HG03045 (cell line): ENCODE data around the gene ZMYND8.
"Not testable (repeated sequence)": the region's sequence is repeated elsewhere in the genome, so short reads cannot be mapped to it uniquely, and the experiment has no call there.

ENCODE experiments used
- ATAC-seq: cut with Tn5 transposase; IDR thresholded peaks from one replicate; pipeline ENCODE4 v1.9.1; 2021; ENCODE audit warnings: mild to moderate bottlenecking, moderate library complexity; ENCODE audit not compliant: unreplicated experiment

Gene ZMYND8

DNA sequence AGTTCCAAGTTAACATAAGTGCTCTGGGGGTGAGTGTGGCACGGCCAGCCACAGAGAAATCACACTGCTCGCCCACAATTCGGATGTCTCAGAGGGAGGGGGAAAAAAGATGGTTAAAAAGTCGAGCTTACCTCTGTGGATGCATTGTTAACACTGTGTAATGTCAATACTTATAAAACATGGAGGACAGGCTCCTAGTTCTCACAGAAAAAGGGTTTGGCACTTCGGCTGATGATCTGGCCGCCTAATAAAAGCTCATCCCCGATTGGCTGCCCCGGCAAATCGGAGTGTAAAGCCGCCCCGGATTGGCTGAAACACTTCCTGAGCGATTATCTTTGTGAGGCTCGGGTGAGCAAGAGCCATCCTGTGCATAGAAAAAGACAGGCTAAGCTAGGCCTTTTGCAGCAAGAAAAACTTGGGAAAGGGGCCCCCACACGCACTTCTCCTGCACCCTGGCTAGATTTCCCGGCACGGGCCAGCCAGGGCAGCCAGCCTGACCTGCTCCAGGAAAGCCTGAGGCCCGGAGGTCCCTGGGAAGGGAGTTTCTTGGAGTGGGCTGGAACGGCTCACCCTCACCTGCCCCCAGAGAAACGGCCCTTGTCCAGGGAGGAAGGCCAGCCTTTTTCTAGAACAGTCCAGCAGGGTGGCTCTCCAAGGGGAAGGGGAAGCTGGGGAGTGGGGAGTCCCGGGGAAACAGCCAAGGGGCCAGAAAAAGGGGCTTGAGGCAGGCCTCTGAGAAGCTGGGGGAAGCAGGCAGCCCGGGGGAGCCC lies at the start of gene ZMYND8:
Gene ZMYND8 (minus strand): TSS at position 174 of the 770 bp plus-strand sequence. CDS start 29 bp downstream, at position 145.
- peak; percentile 49 for ATAC-seq

- ATAC-seq: no peak
These were observed 49.4 kb upstream of the ZMYND8 start for GRCh38 chr20:47405775-47406325.

DNA sequence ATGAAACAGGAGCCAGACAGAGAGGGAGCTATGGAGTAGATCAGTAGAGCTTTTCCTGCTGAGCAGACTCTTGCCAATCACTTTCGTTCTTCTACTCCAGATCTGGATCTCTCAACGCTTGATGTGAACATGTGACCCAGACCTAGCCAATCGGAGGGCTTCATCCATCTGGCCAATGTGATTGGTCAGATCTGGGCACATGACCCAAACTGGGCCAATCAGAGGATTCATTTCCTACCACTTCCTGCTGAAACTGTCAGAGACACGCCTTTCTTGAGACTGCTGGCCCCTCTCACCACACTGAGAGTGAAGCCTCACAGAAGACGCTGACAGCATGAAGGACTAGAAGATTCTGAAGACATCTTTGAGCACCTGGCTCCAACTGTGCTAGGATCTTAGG lies 44.2 kb upstream of the ZMYND8 start:
- ATAC-seq: no peak

DNA sequence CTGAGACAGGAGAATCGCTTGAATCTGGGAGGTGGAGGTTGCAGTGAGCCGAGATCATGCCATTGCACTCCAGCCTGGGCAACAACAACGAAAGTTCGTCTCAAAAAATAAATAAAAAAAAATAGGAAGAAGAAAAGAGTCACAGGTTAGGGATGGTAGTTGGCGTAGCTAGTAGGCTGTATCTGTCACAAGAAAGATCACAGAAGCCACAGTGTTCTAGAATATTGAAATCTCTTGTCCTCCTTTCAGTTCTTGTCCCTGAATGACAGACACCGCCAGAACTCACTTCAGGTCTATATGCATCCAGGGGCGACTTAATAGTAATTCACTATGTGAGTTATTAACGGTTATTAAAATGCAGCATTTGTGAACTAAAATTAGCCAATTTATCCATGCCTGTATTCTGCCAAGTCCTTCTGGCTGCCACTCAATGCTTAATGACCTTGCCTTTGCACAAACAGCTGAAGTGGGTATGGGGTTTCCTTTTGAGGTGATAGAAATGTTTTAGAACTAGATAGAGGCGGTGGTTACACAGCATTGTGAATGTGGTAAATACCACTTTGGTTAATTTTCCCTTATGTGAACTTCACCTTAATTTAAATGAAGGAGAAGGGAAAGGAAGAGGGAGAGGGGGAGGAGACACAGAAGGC lies 41.3 kb upstream of the ZMYND8 start:
- ATAC-seq: no peak

GRCh38 chr20:47396762-47397476 lies 40.4 kb upstream of the ZMYND8 start:
- no peak for ATAC-seq

DNA sequence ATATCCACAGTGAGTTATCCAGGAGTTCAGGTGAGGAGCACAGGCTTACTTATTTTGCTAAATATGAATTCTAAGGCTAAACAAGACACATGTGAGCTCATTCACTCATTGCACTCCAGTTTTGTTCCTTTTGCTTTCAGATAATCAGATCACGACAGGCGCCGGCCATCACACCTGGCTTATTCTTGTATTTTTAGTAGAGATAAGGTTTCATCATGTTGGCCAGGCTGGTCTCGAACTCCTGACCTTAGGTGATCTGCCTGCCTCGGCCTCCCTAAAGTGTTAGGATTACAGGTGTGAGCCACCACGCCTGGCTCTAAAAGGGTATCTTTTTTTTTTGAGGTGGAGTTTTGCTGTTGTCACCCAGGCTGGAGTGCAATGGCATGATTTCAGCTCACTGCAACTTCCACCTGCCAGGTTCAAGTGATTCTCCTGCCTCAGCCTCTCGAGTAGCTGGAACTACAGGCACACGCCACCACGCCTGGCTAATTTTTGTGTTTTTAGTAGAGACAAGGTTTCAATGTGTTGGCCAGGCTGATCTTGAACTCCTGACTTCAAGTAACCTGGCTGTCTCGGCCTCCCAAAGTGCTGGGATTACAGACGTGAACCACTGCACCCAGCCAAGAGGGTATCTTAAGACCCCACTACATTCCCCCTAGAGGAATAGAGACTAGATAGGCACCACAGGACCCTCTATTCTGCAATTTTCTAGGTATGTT lies 37.5 kb upstream of the ZMYND8 start:
- not testable (repeated sequence) for ATAC-seq

DNA sequence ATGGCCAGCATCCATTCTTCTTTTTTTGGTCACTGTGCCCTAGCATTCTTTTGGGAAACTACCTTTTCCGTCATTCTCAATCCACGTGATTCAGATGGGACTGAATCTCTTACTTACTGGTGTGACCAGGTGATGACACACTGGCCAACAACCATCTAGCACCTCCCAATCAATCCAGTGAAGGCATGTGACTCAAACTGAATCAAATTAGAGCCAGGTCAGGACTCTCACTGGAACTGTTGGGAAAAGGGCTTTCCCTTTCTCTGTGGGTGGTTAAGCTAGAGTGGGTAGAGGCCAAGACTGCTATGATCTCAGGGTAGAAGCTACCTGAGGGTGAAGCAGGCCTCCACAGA lies 36.2 kb upstream of the ZMYND8 start:
- no peak for ATAC-seq

- no peak for ATAC-seq
These were observed 35.7 kb upstream of the ZMYND8 start for GRCh38 chr20:47392015-47392720.

GRCh38 chr20:47391276-47392010 lies 34.9 kb upstream of the ZMYND8 start:
- ATAC-seq: no peak

DNA sequence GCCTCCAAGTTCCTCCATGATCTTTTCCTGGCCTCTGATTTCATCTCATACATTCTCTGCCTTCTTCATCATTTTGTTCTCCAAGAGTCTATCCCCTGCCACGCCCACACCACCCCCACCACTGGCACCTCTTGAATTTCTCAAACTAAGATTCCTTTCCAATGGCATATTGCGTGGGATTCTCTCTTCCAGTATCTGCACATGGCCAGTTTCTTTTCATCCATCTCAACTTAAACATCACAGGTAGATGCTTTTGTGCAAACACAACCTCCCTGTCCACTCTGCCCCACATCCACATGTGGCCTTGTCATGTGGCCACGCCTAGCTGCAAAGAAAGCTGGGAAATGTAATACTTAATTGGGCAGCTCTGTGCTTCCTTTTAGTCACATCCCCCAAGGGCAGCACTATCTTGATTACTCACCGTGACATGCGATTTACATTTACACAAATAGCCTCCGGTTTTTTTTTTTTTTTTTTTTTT lies 33.4 kb upstream of the ZMYND8 start:
- no peak for ATAC-seq

GRCh38 chr20:47385968-47386367 lies 29.5 kb upstream of the ZMYND8 start:
- not testable (repeated sequence) for ATAC-seq

- ATAC-seq: no peak
These were observed 26.4 kb upstream of the ZMYND8 start for GRCh38 chr20:47382746-47383415.

GRCh38 chr20:47380481-47380880 lies 24.0 kb upstream of the ZMYND8 start:
- ATAC-seq: no peak

DNA sequence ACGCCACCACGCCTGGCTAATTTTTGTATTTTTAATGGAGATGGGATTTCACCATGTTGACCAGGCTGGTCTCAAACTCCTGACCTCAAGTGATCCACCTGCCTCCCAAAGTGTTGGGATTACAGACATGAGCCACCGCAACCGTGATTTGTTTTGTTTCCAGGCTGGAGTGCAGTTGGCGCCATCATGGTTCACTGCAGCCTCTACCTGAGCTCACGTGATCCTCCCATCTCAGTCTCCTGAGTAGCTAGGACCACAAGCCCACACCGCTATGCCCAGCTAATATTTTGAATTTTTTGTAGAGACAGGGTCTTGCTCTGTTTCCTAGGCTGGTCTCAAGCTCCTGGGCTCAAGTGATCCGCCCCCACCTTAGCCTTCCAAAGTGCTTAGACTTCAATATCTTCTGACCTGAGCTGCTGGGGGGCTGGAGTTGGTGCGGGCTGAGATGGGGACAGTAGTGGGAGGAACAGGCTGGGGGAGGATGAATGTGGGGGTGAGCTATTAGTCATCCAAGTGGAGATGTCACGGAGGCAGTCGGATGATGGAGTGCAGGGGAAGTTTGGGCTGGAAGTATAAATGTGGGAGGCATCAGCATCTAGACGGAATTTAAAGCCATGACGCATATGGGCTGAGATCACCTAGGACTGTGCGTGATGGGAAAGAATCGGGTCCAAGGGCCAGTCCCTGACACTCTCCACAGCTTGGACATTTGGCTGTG lies 23.1 kb upstream of the ZMYND8 start:
- no peak for ATAC-seq

DNA sequence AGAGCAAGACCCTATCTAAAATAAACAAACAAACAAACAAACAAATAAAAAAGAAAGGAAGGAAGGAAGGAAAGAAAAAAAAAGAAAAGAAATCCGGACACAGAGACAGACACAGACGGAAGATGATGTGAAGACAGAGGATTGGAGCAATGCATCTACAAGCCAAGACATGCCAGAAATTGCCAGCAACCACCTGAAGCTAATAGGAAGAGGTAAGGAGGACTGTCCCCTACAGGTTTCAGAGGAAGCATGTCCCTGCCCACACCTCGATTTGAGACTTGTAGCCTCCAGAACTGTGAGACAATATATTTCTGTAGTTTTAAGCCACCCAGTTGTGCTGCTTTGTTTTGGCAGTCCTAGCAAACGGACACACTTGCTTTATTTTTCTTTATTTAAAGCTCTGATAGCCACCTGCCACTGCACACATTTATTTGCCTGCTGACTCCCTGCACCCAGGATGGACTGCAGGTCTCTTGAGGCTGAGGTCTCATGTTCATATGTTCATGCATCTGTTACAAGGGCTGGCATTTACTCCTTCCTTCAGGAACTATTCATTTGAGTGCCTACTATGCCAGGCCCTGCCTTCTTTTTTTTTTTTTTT lies 20.7 kb upstream of the ZMYND8 start:
- no peak for ATAC-seq

GRCh38 chr20:47376096-47376643 lies 19.7 kb upstream of the ZMYND8 start:
- ATAC-seq: not testable (repeated sequence)

DNA sequence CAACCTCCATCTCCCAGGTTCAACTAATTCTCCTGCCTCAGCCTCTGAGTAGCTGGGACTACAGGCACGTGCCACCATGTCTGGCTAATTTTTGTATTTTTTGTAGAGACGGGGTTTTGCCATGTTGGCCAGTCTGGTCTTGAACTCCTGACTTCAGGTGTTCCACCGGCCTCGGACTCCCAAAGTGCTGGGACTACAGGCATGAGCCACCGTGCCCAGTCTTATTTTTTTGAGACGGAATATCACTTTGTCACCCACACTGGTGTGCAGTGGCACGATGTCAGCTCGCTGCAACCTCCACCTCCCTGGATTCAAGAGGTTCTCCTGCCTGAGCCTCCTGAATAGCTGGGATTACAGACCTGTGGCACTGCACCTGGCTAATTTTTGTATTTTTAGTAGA lies 17.6 kb upstream of the ZMYND8 start:
- ATAC-seq: not testable (repeated sequence)
